ENCODE data around the gene BACH2. TPM values are rescaled to one million over a fixed set of nuclear protein-coding genes. Genes with fewer than 3 reads are reported as not detected.

BACH2 gene
- total RNA-seq (2012; rRNA removed), result 1.1 and 1.3 TPM in 2 replicates
- polyA plus RNA-seq (2012; rRNA removed), result 0.87 and 1.4 TPM in 2 replicates
- 0.68 and 1.0 TPM in 2 replicates for polyA plus RNA-seq (2012; cell fraction: cytosol; rRNA removed)
- 0.66 and 1.2 TPM in 2 replicates for polyA plus RNA-seq (2012; cell fraction: nucleus; rRNA removed; ENCODE audit: low replicate concordance)
- percentile 43 among the genes with signal in this experiment for Bru-seq, nascent RNA
- percentile 24 among the genes with signal in this experiment for BruChase-seq, experiment 1, labeled RNA remaining after a 6-hour chase
- percentile 34 among the genes with signal in this experiment for BruChase-seq, experiment 2, labeled RNA remaining after a 2-hour chase
- long read RNA-seq, result 0 reads

- Histone ChIP-seq H2BK5ac (ENCODE audit: low read depth, low read length, poor library complexity, severe bottlenecking) (no peak within 1 kb of the TSS), H3K14ac (replicated peaks; ENCODE audit: low read depth, low read length) (no peak within 1 kb of the TSS; the same call in 1 of the 2 replicates), H3K27me3 (ENCODE audit: control insufficient read depth, insufficient read depth, low read length) (peaks cover 19% of the 10 kb centered on the region), H3K9ac (ENCODE audit: low read depth, low read length) (peak within 1 kb of the TSS; percentile 52), H3K9me1 (ENCODE audit: insufficient read depth, low read length) (no peaks in the 10 kb centered on the region), H3K56ac (ENCODE audit: extremely low read depth, insufficient read depth, low read length) (no peak within 1 kb of the TSS), H2AK5ac (ENCODE audit: low read depth, low read length) (no peak within 1 kb of the TSS), H3K18ac (ENCODE audit: low read depth, low read length) (no peak within 1 kb of the TSS; the same call in 1 of the 2 replicates), H2BK15ac (ENCODE audit: low read depth, low read length) (no peak within 1 kb of the TSS), H2BK20ac (ENCODE audit: low read depth, low read length) (no peak within 1 kb of the TSS), H4K8ac (ENCODE audit: low read depth in 2 of 2, low read length in 2 of 2) (peak within 1 kb of the TSS; percentile 45 to 58; a peak in 1 of 4 replicates), H3K9me3 (ENCODE audit: control insufficient read depth, insufficient read depth, low read length) (no peaks in the 10 kb centered on the region), H3K36me3 (ENCODE audit: control insufficient read depth, insufficient read depth, low read length) (no peaks in the 10 kb centered on the region), H2AFZ (replicated peaks; ENCODE audit: low read length, poor library complexity) (peak within 1 kb of the TSS; percentile 92), H2BK120ac (ENCODE audit: low read depth, low read length) (no peak within 1 kb of the TSS), H2AK9ac (replicated peaks; ENCODE audit: low read depth, low read length, poor library complexity) (peak within 1 kb of the TSS; percentile 47), H3K4me2 (ENCODE audit: low read depth, low read length) (peak within 1 kb of the TSS; percentile 91), H3K4ac (ENCODE audit: low read depth, low read length) (peak within 1 kb of the TSS; percentile 7; the same call in 1 of the 2 replicates), H3K27ac (ENCODE audit: insufficient read depth, low read length) (peak within 1 kb of the TSS; percentile 13; the same call in 1 of the 2 replicates), H4K20me1 (ENCODE audit: insufficient read depth, low read length) (no peaks in the 10 kb centered on the region; the same call in 1 of the 2 replicates), H3K4me1 (ENCODE audit: control insufficient read depth, insufficient read depth, low read length) (no peaks in the 10 kb centered on the region; the same call in 1 of the 2 replicates), H3K79me1 (ENCODE audit: low read depth in 1 of 2, low read length in 2 of 2) (no peaks in the 10 kb centered on the region), H4K91ac (ENCODE audit: insufficient read depth, low read depth, low read length) (no peak within 1 kb of the TSS; the same call in 1 of the 2 replicates), H4K5ac (ENCODE audit: low read depth, low read length) (no peak within 1 kb of the TSS; the same call in 1 of the 2 replicates), H3K23ac (ENCODE audit: low read depth, low read length) (peak within 1 kb of the TSS; percentile 72; the same call in 1 of the 2 replicates), H3K4me3 (ENCODE audit: insufficient read depth, low read depth, low read length) (peak within 1 kb of the TSS; percentile 56)
- ATAC-seq (ENCODE audit: low read depth), result peak; percentile 81
- no TSS peak for BruUV-seq (replicated peaks)
- CTCF ChIA-PET, result interaction anchor here (0.7 to 1.7 kb wide), 3 partner anchors 24 to 356 kb away, joined by 3 to 4 read pairs (median 3); no protein-coding TSS in a partner anchor
- POLR2A ChIA-PET (ENCODE audit: unreplicated experiment), result no interaction called here
- dilution Hi-C loops (cut with HindIII; ENCODE audit: low sequenced_read_pairs, unreplicated experiment) (no loop called here), intact Hi-C loops (cut with micrococcal nuclease) (loop anchor here (1.0 to 5.0 kb wide), 8 partner anchors 72 to 356 kb away; no protein-coding TSS in a partner anchor), in situ Hi-C loops (cut with MboI; ENCODE audit: low sequenced_read_pairs) (loop anchor here (5.0 to 10.0 kb wide), 2 partner anchors 91 to 202 kb away; no protein-coding TSS in a partner anchor)
- 0% methylated on average over 24 of the region's 112 CpGs; no CpG with 5 or more reads in 1 of the 2 experiments for WGBS, 2 experiments (ENCODE audit: extremely low coverage in 2 of 2, insufficient read length in 1 of 2)
- peak; percentile 92 for DNase-seq
- TF ChIP-seq MXI1 (IDR thresholded peaks at IDR 0.05; ENCODE audit: borderline replicate concordance, low read depth, low read length), result 0 out of 2 replicates have a peak, but pooled peaks have one; percentile 70
- 0 out of 2 replicates have a peak, but pooled peaks have one; percentile 54 for TF ChIP-seq BHLHE40 (IDR thresholded peaks at IDR 0.05; ENCODE audit: low read depth, low read length)
- no peak for TF ChIP-seq RCOR1 (IDR thresholded peaks at IDR 0.05; ENCODE audit: insufficient replicate concordance, low read length)
- no peak for TF ChIP-seq MAZ (IDR thresholded peaks at IDR 0.05; ENCODE audit: borderline replicate concordance, low read depth, low read length)
- TF ChIP-seq CHD1 (IDR thresholded peaks at IDR 0.05; ENCODE audit: low read depth, low read length), result no peak
- no peak for TF ChIP-seq MAFK (IDR thresholded peaks at IDR 0.05; ENCODE audit: low read depth, low read length)
- 0 out of 2 replicates have a peak, but pooled peaks have one; percentile 8 for TF ChIP-seq SMC3 (IDR thresholded peaks at IDR 0.05; ENCODE audit: low read depth, low read length)
- peak; percentile 64 for TF ChIP-seq POLR2A (IDR thresholded peaks at IDR 0.05; ENCODE audit: low read depth, low read length)
- TF ChIP-seq USF2 (IDR thresholded peaks at IDR 0.05; ENCODE audit: low read depth, low read length), result no peak
- peak; percentile 36; the same call in 1 of the 2 replicates for TF ChIP-seq RAD21 (IDR thresholded peaks at IDR 0.05; ENCODE audit: low read length)
- no peak for TF ChIP-seq RFX5 (IDR thresholded peaks at IDR 0.05; ENCODE audit: low read depth, low read length)
- TF ChIP-seq FOS (IDR thresholded peaks at IDR 0.05; ENCODE audit: low read depth, low read length), result no peak
- TF ChIP-seq NFE2L2 (IDR thresholded peaks at IDR 0.05; ENCODE audit: low read depth, low read length), result no peak
- TF ChIP-seq ELK1 (IDR thresholded peaks at IDR 0.05; ENCODE audit: borderline replicate concordance, low read depth, low read length), result no peak
Observed at GRCh38 chr6:90296341-90297114, at the start of gene BACH2. Gene BACH2, minus strand, starts transcription at chr6:90296843. Its CDS starts 287,999 bp downstream, at chr6:90008844.
